Stomach (tissue), 9 donors: ENCODE measurements around the gene GLI1. TPM values are rescaled to one million over a fixed set of nuclear protein-coding genes. Genes with fewer than 3 reads are reported as not detected.

Experiments
- DNase-seq, 2 donors: peaks; one replicate each; pipeline versions ENCODE4 v3.0.0 to v3.0.0-alpha.2; 2013 to 2019
- H3K27ac ChIP-seq, 5 donors: fragments of 200-600 bp in 4 of 5; sonication (generic) in 4 of 5; one replicate each; pipeline ENCODE4 v1.5.1; 2013 to 2019; ENCODE audit warnings: mild to moderate bottlenecking in 1 of 5, moderate library complexity in 1 of 5
- H3K27me3 ChIP-seq, 3 donors: fragments of 200-600 bp; sonication (generic); one replicate each; pipeline ENCODE4 v1.5.1; 2017 to 2019; ENCODE audit warnings: mixed run types in 1 of 3
- H3K36me3 ChIP-seq, 4 donors: fragments of 200-600 bp; sonication (generic); 1 replicate in 3 of 4; 2 replicates in 1 of 4; pipeline ENCODE4 v1.5.1; 2016 to 2019
- H3K4me1 ChIP-seq, 4 donors: fragments of 200-600 bp; sonication (generic); one replicate each; pipeline ENCODE4 v1.5.1; 2016 to 2019
- H3K4me3 ChIP-seq, 4 donors: fragments of 200-600 bp; sonication (generic) in 3 of 4; one replicate each; pipeline ENCODE4 v1.5.1; 2016 to 2019; ENCODE audit warnings: mild to moderate bottlenecking in 1 of 4
- H3K9me3 ChIP-seq, 4 donors: fragments of 200-600 bp; sonication (generic); one replicate each; pipeline ENCODE4 v1.5.1; 2016 to 2019
- EP300 ChIP-seq: sonication (generic); formaldehyde crosslinking; IDR thresholded peaks from one replicate; pipeline ENCODE4 v1.6.1; 2017; ENCODE audit warnings: antibody characterized with exemption
- POLR2A ChIP-seq, 4 donors: fragments of 450-650 bp; IDR thresholded peaks; one replicate each; pipeline ENCODE4 v1.6.1; 2016; ENCODE audit warnings: antibody characterized with exemption in 4 of 4, control low read depth in 2 of 4, mild to moderate bottlenecking in 1 of 4, moderate library complexity in 1 of 4
- POLR2AphosphoS5 ChIP-seq, 3 donors: sonication (generic); formaldehyde crosslinking; IDR thresholded peaks; one replicate each; pipeline ENCODE4 v1.6.1; 2016; ENCODE audit warnings: antibody characterized with exemption in 3 of 3
- WGBS, 5 donors: extraction: QIAGEN DNeasy Blood & Tissue Kit in 3 of 5; methylation state at CpG; one replicate each; pipeline versions ENCODE4 v1.1.5 to v1.1.7; 2013 to 2018; 5-methylcytosine and 5-hydroxymethylcytosine counted together
- intact Hi-C: fragments of 100-400 bp; cut with DNase I; formaldehyde crosslinking; loops from one replicate; pipeline ENCODE4 v1.15.1; 2023; ENCODE audit warnings: low total_unique reads
- polyA plus RNA-seq, 3 donors: library from polyadenylated mRNA; stranded (reverse); fragments of 200-250 nt; gene quantifications; one replicate each; pipeline ENCODE4 v1.2.3, GENCODE V29; 2013
- total RNA-seq, 5 donors: library from RNA; depleted of rRNA; stranded (reverse); fragments of >200 nt; gene quantifications; one replicate each; pipeline versions ENCODE4 v1.1.0 to v1.2.3, GENCODE V29; 2014 to 2016
- TF ChIP-seq, protein P1 (sequence below), 7 experiments: fragments of 450-650 bp in 4 of 7; fragments of 200-600 bp in 3 of 7; sonication (generic) in 3 of 7; IDR thresholded peaks; one replicate each; pipeline ENCODE4 v1.5.1; 2016 to 2019; ENCODE audit warnings: antibody characterized with exemption in 7 of 7, control low read depth in 2 of 7, mild to moderate bottlenecking in 1 of 7
- donor health status: healthy with polysubstance abuse.
- donor health status: Bipolar disorder and iron deficiency.
- donor health status: healthy.

The GLI1 gene
- total and polyA plus RNA-seq, 8 donors = 0.14 to 4.0 (median 0.73) TPM

- peaks cover 30 to 49% (median 42%) of the 10 kb centered on the region in 4 donors for H3K4me1 ChIP-seq
- no peak for TF ChIP-seq POLR2AphosphoS5 (IDR thresholded peaks at IDR 0.05)
- TF ChIP-seq EP300 = no peak
- TF ChIP-seq, protein P1, sequence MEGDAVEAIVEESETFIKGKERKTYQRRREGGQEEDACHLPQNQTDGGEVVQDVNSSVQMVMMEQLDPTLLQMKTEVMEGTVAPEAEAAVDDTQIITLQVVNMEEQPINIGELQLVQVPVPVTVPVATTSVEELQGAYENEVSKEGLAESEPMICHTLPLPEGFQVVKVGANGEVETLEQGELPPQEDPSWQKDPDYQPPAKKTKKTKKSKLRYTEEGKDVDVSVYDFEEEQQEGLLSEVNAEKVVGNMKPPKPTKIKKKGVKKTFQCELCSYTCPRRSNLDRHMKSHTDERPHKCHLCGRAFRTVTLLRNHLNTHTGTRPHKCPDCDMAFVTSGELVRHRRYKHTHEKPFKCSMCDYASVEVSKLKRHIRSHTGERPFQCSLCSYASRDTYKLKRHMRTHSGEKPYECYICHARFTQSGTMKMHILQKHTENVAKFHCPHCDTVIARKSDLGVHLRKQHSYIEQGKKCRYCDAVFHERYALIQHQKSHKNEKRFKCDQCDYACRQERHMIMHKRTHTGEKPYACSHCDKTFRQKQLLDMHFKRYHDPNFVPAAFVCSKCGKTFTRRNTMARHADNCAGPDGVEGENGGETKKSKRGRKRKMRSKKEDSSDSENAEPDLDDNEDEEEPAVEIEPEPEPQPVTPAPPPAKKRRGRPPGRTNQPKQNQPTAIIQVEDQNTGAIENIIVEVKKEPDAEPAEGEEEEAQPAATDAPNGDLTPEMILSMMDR (IDR thresholded peaks at IDR 0.05) = no peak
- intact Hi-C loops = no loop called here
- H3K36me3 ChIP-seq = no peaks in the 10 kb centered on the region
- peaks cover 0 to 36% (median 13%) of the 10 kb centered on the region in 3 donors for H3K27me3 ChIP-seq
- peak overlapping the region; percentile 20 to 81 (median 79) for H3K27ac ChIP-seq
- peak in 1 of 2 donors; percentile 63 for DNase-seq
- H3K9me3 ChIP-seq = no peaks in the 10 kb centered on the region
- WGBS, 5 donors = 1 to 4% (median 2%) methylated on average over 13 to 19 of the region's 19 CpGs
- peak overlapping the region; percentile 55 to 69 (median 61) for H3K4me3 ChIP-seq
These were observed 1.3 kb downstream of the GLI1 start for GRCh38 chr12:57460841-57461275.

- H3K4me1 ChIP-seq = peaks cover 30 to 44% (median 40%) of the 10 kb centered on the region in 4 donors
- H3K9me3 ChIP-seq = no peaks in the 10 kb centered on the region
- DNase-seq = peak; percentile 46 to 92
- no peak for TF ChIP-seq POLR2AphosphoS5 (IDR thresholded peaks at IDR 0.05)
- no peak for TF ChIP-seq POLR2A (IDR thresholded peaks at IDR 0.05)
- TF ChIP-seq, protein P1 (IDR thresholded peaks at IDR 0.05) = no peak
- no peak for TF ChIP-seq EP300
- H3K4me3 ChIP-seq = peak overlapping the region; percentile 55 to 69 (median 61)
- no peaks in the 10 kb centered on the region for H3K36me3 ChIP-seq
- peak overlapping the region; percentile 48 to 81 (median 79) for H3K27ac ChIP-seq
- WGBS, 5 donors = 0 to 1% (median 0%) methylated on average over 17 to 32 of the region's 32 CpGs
- intact Hi-C loops = no loop called here
- peaks cover 0 to 31% (median 13%) of the 10 kb centered on the region in 3 donors for H3K27me3 ChIP-seq
These were observed 1.8 kb downstream of the GLI1 start for GRCh38 chr12:57461276-57461916.

GRCh38 chr12:57461917-57462250, 2.3 kb downstream of the GLI1 start:
- TF ChIP-seq EP300 = no peak
- no peak for TF ChIP-seq POLR2AphosphoS5 (IDR thresholded peaks at IDR 0.05)
- TF ChIP-seq, protein P1 (IDR thresholded peaks at IDR 0.05) = no peak
- no peak for TF ChIP-seq POLR2A (IDR thresholded peaks at IDR 0.05)
- Histone ChIP-seq H3K36me3 (no peaks in the 10 kb centered on the region), H3K4me3 (peak overlapping the region; percentile 55 to 69 (median 61)), H3K4me1 (peaks cover 30 to 44% (median 40%) of the 10 kb centered on the region in 4 donors), H3K27me3 (peaks cover 0 to 29% (median 13%) of the 10 kb centered on the region in 3 donors), H3K9me3 (no peaks in the 10 kb centered on the region), H3K27ac (peak overlapping the region; percentile 48 to 81 (median 79))
- intact Hi-C loops = no loop called here
- DNase-seq = no peak
- 0% methylated on average over 8 to 9 of the region's 9 CpGs for WGBS, 5 donors

DNA sequence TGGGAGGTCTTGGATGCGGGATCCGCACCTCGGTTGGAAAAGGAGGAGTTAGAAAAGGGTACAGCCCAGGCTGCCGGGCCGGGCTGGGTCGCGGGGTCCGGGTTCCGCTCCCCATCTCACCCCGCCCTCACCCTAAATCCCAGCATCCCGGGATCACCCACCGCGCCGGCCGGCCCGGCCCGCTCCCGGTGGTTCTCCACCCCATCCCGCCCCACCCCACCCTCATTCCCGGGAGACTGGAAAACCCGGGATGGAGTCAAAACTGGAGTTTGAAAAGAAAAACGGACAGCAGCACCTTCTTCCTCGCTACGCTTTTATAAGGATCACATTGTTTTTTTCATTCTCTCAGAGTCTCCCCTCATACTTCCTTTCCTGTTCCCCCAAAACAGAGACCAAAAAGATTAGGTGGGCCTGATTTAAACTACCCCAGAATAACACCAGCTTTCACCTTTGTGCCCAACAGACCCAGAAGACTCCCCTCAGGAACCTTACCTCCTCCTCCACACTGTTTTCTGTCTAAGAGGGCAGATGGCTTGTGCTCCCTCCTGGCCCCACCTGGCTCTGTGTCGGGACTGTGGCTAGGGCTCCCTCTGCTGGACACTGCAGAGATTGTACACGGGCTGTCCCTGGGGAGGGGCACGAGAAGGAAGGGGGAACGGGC, 2.8 kb downstream of the GLI1 start:
- peak; percentile 87 to 96 for DNase-seq
- H3K4me3 ChIP-seq = peak overlapping the region; percentile 55 to 69 (median 61)
- no peaks in the 10 kb centered on the region for H3K9me3 ChIP-seq
- peaks cover 30 to 44% (median 40%) of the 10 kb centered on the region in 4 donors for H3K4me1 ChIP-seq
- peak overlapping the region; percentile 48 to 81 (median 79) for H3K27ac ChIP-seq
- intact Hi-C loops = no loop called here
- peaks cover 0 to 31% (median 13%) of the 10 kb centered on the region in 3 donors for H3K27me3 ChIP-seq
- 0 to 1% (median 0%) methylated on average over 20 to 28 of the region's 28 CpGs for WGBS, 5 donors
- no peaks in the 10 kb centered on the region for H3K36me3 ChIP-seq
- peak in 2 of 3 donors; percentile 38 to 49 for TF ChIP-seq POLR2AphosphoS5 (IDR thresholded peaks at IDR 0.05)
- TF ChIP-seq, protein P1 (IDR thresholded peaks at IDR 0.05) = peak in 5 of 7 experiments; percentile 86 to 94 (median 92)
- TF ChIP-seq EP300 = no peak
- no peak for TF ChIP-seq POLR2A (IDR thresholded peaks at IDR 0.05)
